CD14-positive monocyte (primary cell): ENCODE measurements around the gene GAK. TPM values are rescaled to one million over a fixed set of nuclear protein-coding genes. Genes with fewer than 3 reads are reported as not detected.

Experiments used
- DNase-seq, 3 donors: peaks; one replicate each; pipeline ENCODE4 v3.0.0-alpha.2; 2011 to 2022
- H2AFZ ChIP-seq: 2 replicates; pipeline ENCODE4 v1.6.0; 2012; ENCODE audit warnings: mild to moderate bottlenecking, low read depth, low read length, inconsistent platforms; ENCODE audit not compliant: insufficient read depth, poor library complexity, severe bottlenecking
- H3K27ac ChIP-seq, 2 donors: 1 replicate in 1 of 2; 2 replicates in 1 of 2; pipeline ENCODE4 v1.5.1; 2012 to 2013; ENCODE audit warnings: low read length in 2 of 2, control low read depth in 1 of 2, inconsistent platforms in 1 of 2, low read depth in 1 of 2, mild to moderate bottlenecking in 1 of 2
- H3K27me3 ChIP-seq, 2 donors: one replicate each; pipeline versions ENCODE4 v1.6.0 to v1.6.1; 2011 to 2013; ENCODE audit warnings: low read length in 2 of 2; ENCODE audit not compliant: control insufficient read depth in 2 of 2, insufficient read depth in 2 of 2
- H3K36me3 ChIP-seq, 2 donors: replicated peaks in 1 of 2; 1 replicate in 1 of 2; 2 replicates in 1 of 2; pipeline versions ENCODE4 v1.5.1 to v1.6.1; 2012 to 2013; ENCODE audit warnings: low read length in 2 of 2, control low read depth in 1 of 2, inconsistent platforms in 1 of 2, mild to moderate bottlenecking in 1 of 2; ENCODE audit not compliant: insufficient read depth in 2 of 2, control insufficient read depth in 1 of 2
- H3K4me1 ChIP-seq, 2 donors: 1 replicate in 1 of 2; 2 replicates in 1 of 2; pipeline versions ENCODE4 v1.5.1 to v1.6.1; 2012 to 2013; ENCODE audit warnings: low read length in 2 of 2, control low read depth in 1 of 2, inconsistent platforms in 1 of 2, mild to moderate bottlenecking in 1 of 2, moderate library complexity in 1 of 2; ENCODE audit not compliant: insufficient read depth in 2 of 2, control insufficient read depth in 1 of 2
- H3K4me2 ChIP-seq: replicated peaks from 2 replicates; pipeline ENCODE3; 2012; ENCODE audit warnings: low read length, moderate library complexity, mild to moderate bottlenecking; ENCODE audit not compliant: poor library complexity, severe bottlenecking; ENCODE audit errors: extremely low read depth
- H3K4me3 ChIP-seq, 3 experiments: fragments of 200-600 bp in 1 of 3; sonication (generic) in 1 of 3; replicated peaks in 1 of 3; 1 replicate in 2 of 3; 2 replicates in 1 of 3; pipeline ENCODE4 v1.5.1; 2011 to 2013; ENCODE audit warnings: low read length in 3 of 3, mild to moderate bottlenecking in 3 of 3, control low read depth in 2 of 3, low read depth in 2 of 3, inconsistent platforms in 1 of 3, moderate library complexity in 1 of 3
- H3K79me2 ChIP-seq: 2 replicates; pipeline ENCODE4 v1.6.0; 2012; ENCODE audit warnings: mild to moderate bottlenecking, control low read depth, inconsistent platforms, low read length, moderate library complexity; ENCODE audit not compliant: insufficient read depth
- H3K9ac ChIP-seq: 2 replicates; pipeline ENCODE4 v1.6.0; 2017; ENCODE audit warnings: low read length, mild to moderate bottlenecking; ENCODE audit not compliant: insufficient read depth, poor library complexity, severe bottlenecking
- H3K9me3 ChIP-seq, 2 donors: replicated peaks in 1 of 2; 1 replicate in 1 of 2; 2 replicates in 1 of 2; pipeline versions ENCODE4 v1.5.1 to v1.6.1; 2012 to 2013; ENCODE audit warnings: low read length in 2 of 2, control low read depth in 1 of 2; ENCODE audit not compliant: control insufficient read depth in 1 of 2, insufficient read depth in 1 of 2
- H4K20me1 ChIP-seq: 2 replicates; pipeline ENCODE4 v1.6.0; 2012; ENCODE audit warnings: mild to moderate bottlenecking, low read length, control low read depth, moderate library complexity; ENCODE audit not compliant: insufficient read depth
- H3K27ac Mint-ChIP-seq, 7 donors: one replicate each; pipeline ENCODE4 v1.8.0; 2020; ENCODE audit warnings: mild to moderate bottlenecking in 7 of 7, mixed read lengths in 7 of 7, moderate library complexity in 6 of 7, inconsistent platforms in 2 of 7
- H3K27me3 Mint-ChIP-seq, 3 donors: one replicate each; pipeline ENCODE4 v1.8.0; 2021 to 2022; ENCODE audit warnings: low read depth in 3 of 3, mild to moderate bottlenecking in 3 of 3, mixed read lengths in 3 of 3, moderate library complexity in 3 of 3, inconsistent platforms in 1 of 3
- H3K36me3 Mint-ChIP-seq, 2 donors: one replicate each; pipeline ENCODE4 v1.8.0; 2020; ENCODE audit warnings: mixed read lengths in 2 of 2, inconsistent platforms in 1 of 2, mild to moderate bottlenecking in 1 of 2
- H3K4me1 Mint-ChIP-seq: one replicate; pipeline ENCODE4 v1.8.0; 2020; ENCODE audit warnings: mild to moderate bottlenecking, mixed read lengths
- H3K4me3 Mint-ChIP-seq, 2 donors: one replicate each; pipeline ENCODE4 v1.8.0; 2020; ENCODE audit warnings: mild to moderate bottlenecking in 2 of 2, mixed read lengths in 2 of 2, moderate library complexity in 1 of 2
- H3K9me3 Mint-ChIP-seq, 7 donors: one replicate each; pipeline ENCODE4 v1.8.0; 2020 to 2022; ENCODE audit warnings: mixed read lengths in 7 of 7, mild to moderate bottlenecking in 6 of 7, moderate library complexity in 6 of 7, inconsistent platforms in 2 of 7
- WGBS: methylation state at CpG from one replicate; pipeline ENCODE4 v1.1.5; 2013; ENCODE audit warnings: missing lambda C conversion rate; ENCODE audit not compliant: insufficient coverage; 5-methylcytosine and 5-hydroxymethylcytosine counted together
- intact Hi-C, 2 donors: fragments of 100-400 bp; cut with micrococcal nuclease; formaldehyde crosslinking; loops; one replicate each; pipeline versions ENCODE4 v1.15.0 to v1.15.1; 2023
- polyA plus RNA-seq, 3 donors: library from polyadenylated mRNA; depleted of rRNA in 1 of 3; unstranded in 2 of 3; stranded (reverse) in 1 of 3; fragments of 300-500 nt in 2 of 3; fragments of >200 nt in 1 of 3; fragmentation: Illumina TruSeq in 2 of 3; gene quantifications; 1 replicate in 2 of 3; 2 replicates in 1 of 3; pipeline ENCODE4 v1.2.3, GENCODE V29; 2012 to 2021
- TF ChIP-seq, protein P1 (sequence below): fragments of 200-600 bp; IDR thresholded peaks from one replicate; pipeline ENCODE4 v1.8.0; 2022; ENCODE audit warnings: antibody characterized with exemption, mild to moderate bottlenecking

GAK gene
- polyA plus RNA-seq, 3 donors: 40.3 to 88.7 (median 54.9) TPM

DNA sequence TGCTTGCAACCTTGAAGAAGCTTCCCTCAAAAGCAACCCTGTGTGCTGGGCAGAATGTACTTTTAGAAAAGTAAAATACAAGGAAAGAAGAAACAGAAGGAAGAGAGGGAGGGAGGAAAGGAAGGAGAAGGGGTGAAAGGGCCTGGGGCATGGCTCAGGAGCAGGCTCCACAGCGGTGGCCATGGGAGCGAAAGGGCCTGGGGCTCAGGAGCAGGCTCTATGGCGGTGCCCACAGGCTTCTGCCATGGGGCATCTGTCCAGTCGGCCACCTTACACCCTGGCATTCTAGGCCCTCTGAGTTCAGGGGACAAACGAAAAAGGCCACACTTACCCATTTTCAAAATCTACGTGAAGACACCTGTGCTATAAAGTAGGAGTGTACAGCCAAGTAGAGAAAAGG lies 31.4 kb downstream of the GAK start:
- H3K9me3 ChIP-seq: no peaks in the 10 kb centered on the region
- Mint-ChIP-seq H3K9me3 (peaks cover 0 to 4% (median 0%) of the 10 kb centered on the region in 7 donors), H3K4me3 (no peak overlapping the region), H3K36me3 (peaks cover 55 to 93% of the 10 kb centered on the region in 2 donors), H3K4me1 (no peaks in the 10 kb centered on the region), H3K27ac (peak overlapping the region in 2 of 7 donors; percentile 27 to 40), H3K27me3 (no peaks in the 10 kb centered on the region)
- intact Hi-C loops: no loop called here
- TF ChIP-seq, protein P1, sequence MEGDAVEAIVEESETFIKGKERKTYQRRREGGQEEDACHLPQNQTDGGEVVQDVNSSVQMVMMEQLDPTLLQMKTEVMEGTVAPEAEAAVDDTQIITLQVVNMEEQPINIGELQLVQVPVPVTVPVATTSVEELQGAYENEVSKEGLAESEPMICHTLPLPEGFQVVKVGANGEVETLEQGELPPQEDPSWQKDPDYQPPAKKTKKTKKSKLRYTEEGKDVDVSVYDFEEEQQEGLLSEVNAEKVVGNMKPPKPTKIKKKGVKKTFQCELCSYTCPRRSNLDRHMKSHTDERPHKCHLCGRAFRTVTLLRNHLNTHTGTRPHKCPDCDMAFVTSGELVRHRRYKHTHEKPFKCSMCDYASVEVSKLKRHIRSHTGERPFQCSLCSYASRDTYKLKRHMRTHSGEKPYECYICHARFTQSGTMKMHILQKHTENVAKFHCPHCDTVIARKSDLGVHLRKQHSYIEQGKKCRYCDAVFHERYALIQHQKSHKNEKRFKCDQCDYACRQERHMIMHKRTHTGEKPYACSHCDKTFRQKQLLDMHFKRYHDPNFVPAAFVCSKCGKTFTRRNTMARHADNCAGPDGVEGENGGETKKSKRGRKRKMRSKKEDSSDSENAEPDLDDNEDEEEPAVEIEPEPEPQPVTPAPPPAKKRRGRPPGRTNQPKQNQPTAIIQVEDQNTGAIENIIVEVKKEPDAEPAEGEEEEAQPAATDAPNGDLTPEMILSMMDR: no peak
- DNase-seq: no peak
- H3K79me2 ChIP-seq: peaks cover 34% of the 10 kb centered on the region
- no peak overlapping the region for H3K9ac ChIP-seq
- no peak overlapping the region for H3K4me2 ChIP-seq
- H4K20me1 ChIP-seq: peaks cover 95% of the 10 kb centered on the region
- no peaks in the 10 kb centered on the region for H3K27me3 ChIP-seq
- H3K4me3 ChIP-seq: no peak overlapping the region
- no peaks in the 10 kb centered on the region for H3K4me1 ChIP-seq
- H2AFZ ChIP-seq: no peak overlapping the region
- H3K27ac ChIP-seq: no peak overlapping the region
- peaks cover 74 to 98% of the 10 kb centered on the region in 2 donors for H3K36me3 ChIP-seq
- WGBS: 93% methylated on average over 3 of the region's 6 CpGs

DNA sequence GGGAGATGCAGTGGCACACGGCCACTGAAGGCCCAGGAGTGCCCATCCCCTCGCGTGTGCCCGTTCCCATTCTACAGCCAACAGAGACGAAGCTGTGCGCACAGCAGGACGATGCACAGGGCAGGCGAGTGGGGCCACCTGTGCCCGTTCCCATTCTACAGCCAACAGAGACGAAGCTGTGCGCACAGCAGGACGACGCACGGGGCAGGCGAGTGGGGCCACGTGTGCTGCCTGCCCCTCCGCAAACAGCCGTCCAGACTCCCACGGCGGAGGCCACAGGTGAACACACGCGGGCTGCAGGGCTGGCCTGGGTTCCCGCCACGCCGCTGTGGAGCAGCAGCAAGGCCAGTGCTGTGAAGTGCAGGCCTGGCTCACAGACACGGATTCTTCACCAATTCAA lies 32.0 kb downstream of the GAK start:
- Histone ChIP-seq H3K9me3 (no peaks in the 10 kb centered on the region), H3K36me3 (peaks cover 75 to 98% of the 10 kb centered on the region in 2 donors), H3K4me3 (no peak overlapping the region), H2AFZ (no peak overlapping the region), H3K27me3 (no peaks in the 10 kb centered on the region), H3K27ac (no peak overlapping the region), H3K9ac (no peak overlapping the region), H3K4me2 (no peak overlapping the region), H3K79me2 (peaks cover 28% of the 10 kb centered on the region), H4K20me1 (peaks cover 95% of the 10 kb centered on the region), H3K4me1 (no peaks in the 10 kb centered on the region)
- Mint-ChIP-seq H3K4me1 (no peaks in the 10 kb centered on the region), H3K36me3 (peaks cover 57 to 93% of the 10 kb centered on the region in 2 donors), H3K9me3 (no peaks in the 10 kb centered on the region), H3K4me3 (no peak overlapping the region), H3K27ac (peak overlapping the region in 2 of 7 donors; percentile 27 to 75), H3K27me3 (no peaks in the 10 kb centered on the region)
- DNase-seq: no peak
- TF ChIP-seq, protein P1: no peak
- intact Hi-C loops: no loop called here
- WGBS: 97% methylated on average over 26 of the region's 26 CpGs
